ENCODE data around the gene TRIM31.
A peak's percentile ranks its signal among the peaks of the same experiment; 100 is the strongest.
"Not testable (repeated sequence)": the region's sequence is repeated elsewhere in the genome, so short reads cannot be mapped to it uniquely, and the experiment has no call there.

Gene TRIM31

DNA sequence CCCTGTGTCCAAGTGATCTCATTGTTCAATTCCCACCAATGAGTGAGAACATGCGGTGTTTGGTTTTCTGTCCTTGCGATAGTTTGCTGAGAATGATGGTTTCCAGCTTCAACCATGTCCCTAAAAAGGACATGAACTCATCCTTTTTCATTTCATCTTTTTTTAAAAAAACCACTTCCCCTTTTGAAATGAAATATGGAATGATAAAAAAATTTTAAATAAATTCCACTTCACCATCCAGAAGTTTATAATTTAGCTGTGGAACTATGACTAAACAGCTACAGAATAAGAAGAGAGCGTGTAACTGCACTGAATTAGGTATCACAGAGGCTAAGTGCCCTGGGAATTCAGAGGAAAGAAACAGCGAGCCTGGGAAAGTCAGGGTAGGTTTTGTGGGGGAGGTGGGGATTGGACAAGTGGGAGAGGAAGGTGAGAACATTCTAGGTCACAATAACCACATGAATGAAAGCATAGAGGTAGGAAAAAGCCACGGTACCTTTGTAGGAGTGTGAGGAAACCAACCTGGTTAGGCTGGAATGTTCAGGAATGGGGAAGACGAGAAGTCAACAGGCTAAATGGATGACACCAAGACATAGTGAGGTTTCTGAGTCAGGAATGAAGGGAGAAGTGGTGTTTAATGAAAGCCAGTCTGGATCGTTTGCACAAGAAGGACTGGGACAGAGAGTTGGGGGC lies 37.1 kb upstream of the TRIM31 start:
- DNase-seq (ENCODE audit: low spot score) = no peak

DNA sequence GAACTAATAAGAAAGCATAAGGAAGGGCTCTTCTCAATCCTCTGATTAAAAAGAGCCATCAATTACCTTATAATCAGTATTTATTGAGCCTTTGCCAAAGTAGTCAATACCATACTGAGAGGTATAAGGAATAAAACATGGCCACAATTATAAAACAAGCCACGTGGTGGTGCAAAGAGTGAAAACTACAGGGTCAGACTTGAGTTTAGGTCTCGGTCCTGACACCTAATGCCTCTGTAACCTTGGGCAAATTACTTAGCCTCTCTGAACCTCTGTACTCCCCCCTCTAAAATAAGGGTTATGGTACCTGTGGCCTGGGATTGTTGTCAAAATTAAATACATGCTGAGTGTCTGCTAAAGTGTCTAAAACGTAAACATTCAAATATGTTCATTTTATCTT lies 36.3 kb upstream of the TRIM31 start:
- DNase-seq (ENCODE audit: low spot score) = no peak

DNA sequence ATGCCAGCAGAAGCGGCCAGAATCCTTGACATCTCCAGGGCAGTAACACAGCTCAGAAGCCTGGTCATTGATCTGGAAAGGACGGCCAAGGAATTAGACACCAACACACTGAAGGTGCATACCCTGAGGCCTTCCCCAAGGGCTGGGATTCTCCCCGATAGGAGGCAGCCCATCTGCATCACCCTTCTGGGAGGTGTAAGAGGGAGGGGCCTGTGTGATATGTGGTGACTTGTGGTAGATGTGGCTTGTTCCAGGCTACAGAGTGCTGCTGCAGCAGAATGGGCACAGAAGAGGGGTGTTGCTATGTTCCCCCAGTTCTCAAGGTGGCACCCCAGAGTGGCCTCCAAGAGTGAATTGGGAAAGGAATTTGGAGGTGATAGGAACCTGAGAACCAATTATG lies 34.2 kb upstream of the TRIM31 start:
- no peak for DNase-seq (ENCODE audit: low spot score)

DNA sequence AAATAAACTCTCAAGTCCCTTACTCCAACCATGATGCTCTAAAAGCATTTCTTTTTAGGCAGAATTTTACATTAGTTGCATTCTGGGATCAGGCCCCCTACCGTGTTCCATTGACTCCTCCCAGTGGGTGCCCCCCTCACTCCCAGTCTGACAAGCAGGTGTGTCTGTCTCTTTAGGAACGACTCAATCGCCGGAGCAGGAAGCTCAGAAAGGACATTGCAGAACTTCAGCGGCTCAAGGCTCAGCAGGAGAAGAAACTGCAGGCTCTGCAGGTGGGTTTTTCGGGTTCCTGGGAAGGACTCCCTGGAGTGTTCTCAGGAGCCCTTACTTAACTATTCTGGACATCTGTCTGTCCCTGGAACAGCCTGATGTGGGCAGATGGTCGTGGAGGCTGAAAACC lies 32.9 kb upstream of the TRIM31 start:
- DNase-seq (ENCODE audit: low spot score) = no peak

DNA sequence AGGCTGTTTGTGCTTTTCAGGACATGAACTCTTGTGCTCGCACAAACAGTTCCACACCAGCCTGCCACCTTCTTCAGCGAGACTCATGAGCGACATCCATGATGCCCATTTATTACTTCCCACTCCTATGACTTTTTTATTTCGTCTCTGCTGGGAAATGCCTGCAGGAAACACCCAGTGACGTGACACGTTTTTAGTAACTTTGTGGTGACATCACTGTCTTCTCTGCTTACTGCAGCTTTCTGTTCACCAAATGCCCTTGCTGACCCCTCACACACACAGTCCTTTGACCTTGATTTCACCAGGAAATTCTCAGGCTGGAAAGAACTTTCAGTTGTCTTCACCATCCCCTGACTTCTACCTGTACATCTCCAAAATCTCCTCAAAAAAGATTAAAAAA lies 31.9 kb upstream of the TRIM31 start:
- DNase-seq (ENCODE audit: low spot score) = no peak

DNA sequence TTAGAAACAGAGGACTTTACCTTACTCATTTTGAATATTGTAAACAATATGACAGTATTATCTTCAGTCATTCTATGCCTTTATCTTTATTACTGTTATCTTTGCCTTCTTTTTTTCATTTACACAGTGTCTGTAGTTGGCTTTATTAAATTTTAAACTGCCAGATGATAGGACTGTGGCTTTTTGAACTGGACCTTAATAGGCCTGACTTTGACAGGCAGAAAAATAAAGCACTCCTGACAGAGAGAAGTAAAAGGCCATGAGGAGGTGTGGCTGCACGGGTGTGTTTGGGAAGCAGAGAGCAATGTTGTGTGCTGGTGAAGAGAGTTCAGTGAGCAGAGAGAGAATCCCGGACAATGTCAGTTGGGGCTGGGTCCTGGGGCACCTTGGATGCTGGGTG lies 30.9 kb upstream of the TRIM31 start:
- DNase-seq (ENCODE audit: low spot score) = no peak

DNA sequence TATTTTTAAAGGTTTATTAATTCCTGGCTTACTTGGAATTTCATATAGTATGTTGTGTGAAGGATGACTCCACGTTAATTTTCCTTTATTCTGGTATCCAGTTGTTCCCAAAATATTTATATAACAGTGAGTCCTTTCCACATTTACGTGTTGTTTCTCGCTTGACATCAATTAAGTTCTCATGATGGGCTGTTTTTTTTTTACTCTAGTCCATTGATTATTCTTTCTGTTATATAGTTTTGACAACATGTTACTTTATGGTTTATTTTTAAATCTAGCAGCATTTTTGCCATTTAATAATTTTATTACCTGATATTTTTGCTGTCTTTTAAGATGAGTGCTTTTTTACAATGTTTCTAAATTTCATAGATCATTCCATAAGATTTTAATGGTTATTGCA lies 29.8 kb upstream of the TRIM31 start:
- DNase-seq (ENCODE audit: low spot score) = no peak

DNA sequence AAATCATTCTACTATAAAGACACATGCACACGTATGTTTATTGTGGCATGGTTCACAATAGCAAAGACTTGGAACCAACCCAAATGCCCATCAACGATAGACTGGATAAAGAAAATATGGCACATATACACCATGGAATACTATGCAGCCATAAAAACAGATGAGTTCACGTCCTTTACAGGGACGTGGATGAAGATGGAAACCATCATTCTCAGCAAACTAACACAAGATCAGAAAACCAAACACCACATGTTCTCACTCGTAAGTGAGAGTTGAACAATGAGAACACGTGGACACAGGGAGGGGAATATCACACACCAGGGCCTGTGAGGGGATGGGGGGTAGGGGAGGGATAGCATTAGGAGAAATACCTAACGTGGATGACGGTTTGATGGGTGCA lies 27.4 kb upstream of the TRIM31 start:
- DNase-seq (ENCODE audit: low spot score) = not testable (repeated sequence)

DNA sequence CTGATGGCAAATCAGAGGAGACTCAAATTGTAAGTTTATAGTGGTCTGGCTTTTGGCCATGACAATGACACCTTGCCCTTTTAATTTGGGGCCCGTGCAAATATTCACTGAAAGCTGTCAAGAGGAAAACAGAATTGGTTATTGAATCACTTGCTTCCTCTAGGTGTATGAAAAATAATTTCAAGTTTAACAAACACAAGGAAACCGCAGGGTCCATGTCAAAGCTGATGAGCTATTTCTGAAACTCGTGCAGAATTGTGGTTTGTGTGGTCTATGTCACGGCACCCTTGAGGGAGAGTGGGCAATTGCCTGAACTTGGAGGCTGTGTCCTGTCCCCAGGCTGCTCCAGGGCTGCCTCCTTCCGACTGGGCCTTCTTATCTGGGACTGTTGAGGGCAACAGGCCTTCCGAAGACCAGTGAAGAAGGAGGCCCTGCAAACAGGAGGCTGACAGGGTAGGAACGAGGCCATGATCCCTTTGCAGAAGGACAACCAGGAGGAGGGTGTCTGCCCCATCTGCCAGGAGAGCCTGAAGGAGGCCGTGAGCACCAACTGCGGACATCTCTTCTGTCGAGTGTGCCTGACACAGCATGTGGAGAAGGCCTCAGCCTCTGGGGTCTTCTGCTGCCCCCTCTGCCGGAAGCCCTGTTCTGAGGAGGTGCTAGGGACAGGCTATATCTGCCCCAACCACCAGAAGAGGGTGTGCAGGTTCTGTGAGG lies 23.8 kb upstream of the TRIM31 start:
- no peak for DNase-seq (ENCODE audit: low spot score)

DNA sequence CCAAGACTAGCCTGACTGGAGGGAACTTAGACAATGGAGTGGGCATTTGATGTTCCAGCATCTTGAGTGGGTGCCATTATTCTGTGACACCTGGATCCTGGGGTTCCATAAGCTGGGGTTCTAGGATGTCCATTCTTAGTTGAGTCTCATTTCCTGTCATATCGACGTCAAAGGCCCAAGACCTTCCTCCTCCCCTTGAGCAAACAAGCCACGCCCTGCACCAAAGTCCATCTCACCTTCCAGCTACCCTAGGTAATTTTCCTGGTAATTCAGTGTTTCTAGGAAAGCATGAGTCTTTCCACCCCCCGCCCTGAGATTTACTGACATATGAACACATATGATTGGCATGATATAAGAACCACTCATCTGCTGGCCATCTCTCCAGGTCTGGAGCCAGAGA lies 22.9 kb upstream of the TRIM31 start, which contains the start of gene TRIM40:
TSS of gene TRIM40 (plus strand) at position 384 of the 400 bp plus-strand sequence. CDS start 897 bp downstream, outside the sequence.
- DNase-seq (ENCODE audit: low spot score) = no peak

DNA sequence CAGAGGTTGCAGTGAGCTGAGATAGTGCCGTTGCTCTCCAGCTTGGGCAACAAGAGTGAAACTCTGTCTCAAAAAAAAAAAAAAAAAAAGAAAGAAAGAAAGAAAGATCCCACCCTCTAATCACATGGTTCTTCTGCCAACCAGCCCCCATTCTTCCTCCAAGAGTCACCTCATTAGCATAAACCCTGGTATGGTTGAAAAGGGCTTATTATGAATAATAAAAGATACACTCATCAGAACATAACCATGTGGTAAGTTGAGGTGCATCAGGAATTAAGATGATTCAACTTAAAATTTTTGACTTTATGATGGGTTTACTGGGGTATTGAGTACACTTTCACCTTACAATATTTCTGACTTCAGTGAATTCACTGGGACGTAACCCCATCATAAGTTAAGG lies 22.3 kb upstream of the TRIM31 start:
- DNase-seq (ENCODE audit: low spot score) = no peak

DNA sequence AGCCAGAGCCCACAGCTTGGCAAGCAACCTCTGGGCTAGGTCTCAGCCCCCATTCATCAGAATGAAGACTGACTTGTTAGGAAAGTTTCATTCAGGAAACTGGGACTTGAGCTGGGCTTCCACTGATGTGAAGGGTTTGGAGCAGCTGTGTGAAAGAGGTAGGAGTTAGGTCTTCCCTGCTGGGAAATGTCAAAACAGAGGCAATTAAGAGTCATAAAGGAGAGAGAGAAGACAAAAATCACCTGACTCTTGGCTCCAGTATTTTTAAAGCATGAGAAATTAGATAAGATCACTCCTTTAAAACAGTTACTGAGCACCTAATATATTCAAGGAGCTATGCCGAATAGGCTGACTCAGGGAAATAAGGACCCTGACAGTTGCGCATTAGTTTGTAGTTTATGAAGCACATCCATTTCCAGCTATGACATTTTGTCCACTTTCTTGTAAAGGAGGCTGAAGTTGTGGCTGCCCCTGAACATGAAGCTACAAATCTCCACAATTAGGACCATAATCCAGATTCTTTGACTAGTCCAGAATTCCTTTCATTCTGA lies 19.1 kb upstream of the TRIM31 start:
- DNase-seq (ENCODE audit: low spot score) = no peak

DNA sequence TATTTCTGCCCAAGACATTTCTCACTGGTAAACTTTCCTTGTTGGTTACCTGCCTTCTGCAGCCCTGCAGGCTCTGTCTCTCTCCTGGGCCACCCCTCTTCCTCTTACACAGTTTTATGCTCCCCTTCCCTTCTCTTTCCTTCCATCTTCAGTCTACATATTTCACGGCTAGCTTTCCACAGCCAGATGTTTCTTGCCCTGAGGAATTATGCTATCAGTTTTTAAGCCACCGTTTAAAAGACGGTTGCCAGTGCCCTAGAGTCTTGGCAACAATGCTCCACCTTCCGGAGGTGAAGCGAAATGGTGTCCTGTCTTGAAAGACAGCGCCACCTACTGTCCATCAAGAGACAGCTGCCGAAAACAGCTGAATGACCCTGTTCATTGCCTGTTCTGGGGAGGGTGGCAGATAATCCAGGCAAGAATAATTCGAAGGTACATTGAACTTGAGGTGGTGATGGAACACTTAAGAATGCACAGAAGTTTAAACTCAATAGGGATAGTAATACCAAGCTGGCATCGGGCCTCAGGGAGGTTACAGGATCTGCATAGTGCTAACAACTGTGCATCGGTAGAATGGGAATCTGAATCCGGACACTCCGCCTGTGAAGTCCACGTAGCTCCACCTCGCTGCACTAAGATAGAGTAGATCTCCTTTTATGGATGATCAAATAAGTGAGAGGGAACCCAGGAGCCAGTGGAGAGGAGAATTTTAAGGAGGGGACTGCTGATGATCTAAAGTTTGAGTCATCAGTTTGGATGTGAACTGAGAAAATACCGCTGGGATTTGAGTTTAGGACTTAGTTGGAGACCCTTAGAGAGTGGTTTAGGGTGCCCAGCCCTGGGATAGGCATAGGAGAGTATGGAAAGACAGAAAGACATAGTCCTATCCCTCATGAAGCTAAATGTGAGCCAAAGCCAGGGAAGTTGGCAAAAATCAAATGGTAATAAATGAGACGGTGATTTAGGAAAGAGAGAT lies 18.3 kb upstream of the TRIM31 start:
- DNase-seq (ENCODE audit: low spot score) = peak; percentile 88

DNA sequence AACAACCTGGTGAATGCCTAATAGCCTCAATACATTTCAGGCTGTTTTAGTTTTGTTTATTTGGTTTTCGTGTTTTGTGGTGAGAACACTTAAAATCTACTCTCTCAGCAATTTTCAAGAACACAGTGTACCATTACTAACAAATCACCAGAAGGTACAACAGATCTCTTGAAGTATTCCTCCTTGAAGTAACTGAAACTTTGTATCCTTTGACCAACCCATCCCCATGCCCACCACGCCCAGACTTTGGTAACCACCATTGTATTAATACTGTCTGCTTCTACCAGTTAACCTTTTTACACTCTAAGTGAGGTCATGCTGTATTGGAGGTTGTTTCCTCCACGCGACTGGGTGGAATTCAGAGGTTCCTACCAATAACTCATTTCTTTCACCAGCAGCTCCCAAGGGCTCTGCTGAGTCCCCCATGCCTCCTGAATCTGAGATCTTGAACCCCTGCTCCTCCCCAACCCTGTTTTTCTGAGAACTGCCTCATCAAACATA lies 17.3 kb upstream of the TRIM31 start:
- DNase-seq (ENCODE audit: low spot score) = no peak

DNA sequence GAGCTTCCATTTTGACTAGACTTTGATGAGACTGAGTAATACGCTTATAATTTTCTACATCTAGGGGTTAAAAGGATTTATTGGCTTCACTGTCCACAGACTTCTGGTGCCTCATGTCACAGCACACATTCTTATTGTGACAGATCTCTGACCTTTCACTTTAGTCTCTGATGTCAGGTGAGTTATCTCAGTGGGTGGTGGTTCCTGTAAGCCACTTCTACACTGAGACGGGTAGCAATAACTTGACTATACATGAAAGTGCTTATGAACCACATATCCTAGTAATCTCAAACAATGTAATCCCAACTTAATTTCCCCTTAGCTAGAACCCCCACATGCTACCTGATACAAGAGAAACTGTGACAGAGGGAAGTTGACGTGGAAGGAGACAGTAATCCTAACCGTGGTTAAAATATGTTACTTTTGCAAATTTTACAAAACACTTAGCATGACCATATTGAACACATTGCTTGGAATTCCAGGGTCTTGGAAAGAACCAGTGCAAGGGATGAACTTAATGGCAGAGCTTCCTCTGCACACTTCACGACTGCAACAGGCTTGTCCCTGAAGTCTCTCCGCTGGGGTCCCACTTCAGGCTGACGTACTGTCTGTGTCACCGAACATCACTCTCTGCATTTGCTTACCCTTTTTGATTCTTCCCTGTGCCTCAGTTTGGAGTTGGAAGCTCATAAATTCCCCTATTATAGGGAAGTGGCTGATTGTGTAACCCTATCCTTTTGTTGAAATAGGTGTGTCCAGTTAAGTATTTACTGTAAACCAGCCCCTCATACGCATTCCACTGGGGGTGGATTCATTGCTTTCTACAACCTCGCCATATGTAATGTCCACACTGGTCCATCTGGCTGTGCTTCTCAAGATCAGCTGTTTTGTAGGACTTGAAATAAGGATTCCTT lies 16.6 kb upstream of the TRIM31 start:
- no peak for DNase-seq (ENCODE audit: low spot score)

DNA sequence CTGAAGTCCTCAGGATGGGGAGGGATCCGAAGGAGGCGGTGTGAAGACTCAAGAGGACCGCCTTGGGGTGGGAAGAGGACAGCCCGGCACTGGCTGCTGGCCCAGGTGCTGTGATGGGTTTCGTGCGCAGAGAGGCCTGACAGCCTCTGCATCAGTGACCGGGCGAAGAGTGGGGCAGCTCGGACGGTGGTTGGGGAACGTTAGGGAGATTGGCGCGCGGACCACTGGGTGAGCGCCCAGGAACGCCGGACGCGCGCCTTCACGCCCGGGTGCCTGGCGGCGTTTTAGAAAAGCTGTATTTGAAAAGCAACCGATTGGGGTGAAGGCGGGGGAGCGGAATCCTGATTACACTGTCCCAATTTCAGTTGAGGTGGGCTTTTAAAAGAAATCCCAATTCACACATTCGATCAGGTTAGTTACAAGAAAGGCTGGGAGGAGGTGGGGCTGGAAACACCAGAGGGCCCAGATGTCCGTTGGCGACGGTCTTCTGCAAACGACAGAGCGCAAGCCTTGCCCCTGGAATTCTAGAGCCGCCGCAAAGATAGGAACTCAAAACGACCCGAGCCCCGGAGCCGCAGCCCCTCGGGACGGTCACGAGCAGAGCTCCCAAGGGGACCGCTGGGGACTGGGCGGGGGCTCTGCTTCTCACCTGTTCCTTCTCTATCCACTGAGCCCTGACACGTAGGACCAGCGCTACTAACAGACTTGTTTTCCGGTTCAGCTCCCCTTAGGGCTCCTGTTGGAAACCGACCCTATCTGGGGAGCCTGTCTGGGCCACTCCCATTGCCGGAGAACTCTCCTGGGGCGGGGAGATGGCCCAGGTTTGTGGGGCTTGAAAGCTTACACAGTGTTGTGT lies 14.6 kb upstream of the TRIM31 start:
- no peak for DNase-seq (ENCODE audit: low spot score)

DNA sequence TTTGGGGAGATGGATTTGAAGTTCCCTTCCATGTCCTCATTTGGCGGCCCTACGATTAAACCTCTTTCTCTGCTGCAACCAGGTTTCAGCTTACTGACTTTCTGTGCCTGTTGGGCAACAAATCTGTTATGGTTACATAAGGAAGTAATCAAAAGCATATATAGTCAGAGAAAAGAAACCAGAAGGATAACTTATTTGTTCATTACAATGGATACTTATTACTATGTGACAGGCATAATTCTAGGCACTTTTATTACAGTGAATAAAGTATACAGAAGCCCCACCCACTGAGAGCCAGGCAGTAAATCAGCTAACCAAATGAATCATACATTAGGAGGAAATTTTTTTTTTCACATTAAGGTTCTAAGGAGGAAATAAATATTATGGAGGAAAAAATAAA lies 9.6 kb upstream of the TRIM31 start:
- DNase-seq (ENCODE audit: low spot score) = no peak

DNA sequence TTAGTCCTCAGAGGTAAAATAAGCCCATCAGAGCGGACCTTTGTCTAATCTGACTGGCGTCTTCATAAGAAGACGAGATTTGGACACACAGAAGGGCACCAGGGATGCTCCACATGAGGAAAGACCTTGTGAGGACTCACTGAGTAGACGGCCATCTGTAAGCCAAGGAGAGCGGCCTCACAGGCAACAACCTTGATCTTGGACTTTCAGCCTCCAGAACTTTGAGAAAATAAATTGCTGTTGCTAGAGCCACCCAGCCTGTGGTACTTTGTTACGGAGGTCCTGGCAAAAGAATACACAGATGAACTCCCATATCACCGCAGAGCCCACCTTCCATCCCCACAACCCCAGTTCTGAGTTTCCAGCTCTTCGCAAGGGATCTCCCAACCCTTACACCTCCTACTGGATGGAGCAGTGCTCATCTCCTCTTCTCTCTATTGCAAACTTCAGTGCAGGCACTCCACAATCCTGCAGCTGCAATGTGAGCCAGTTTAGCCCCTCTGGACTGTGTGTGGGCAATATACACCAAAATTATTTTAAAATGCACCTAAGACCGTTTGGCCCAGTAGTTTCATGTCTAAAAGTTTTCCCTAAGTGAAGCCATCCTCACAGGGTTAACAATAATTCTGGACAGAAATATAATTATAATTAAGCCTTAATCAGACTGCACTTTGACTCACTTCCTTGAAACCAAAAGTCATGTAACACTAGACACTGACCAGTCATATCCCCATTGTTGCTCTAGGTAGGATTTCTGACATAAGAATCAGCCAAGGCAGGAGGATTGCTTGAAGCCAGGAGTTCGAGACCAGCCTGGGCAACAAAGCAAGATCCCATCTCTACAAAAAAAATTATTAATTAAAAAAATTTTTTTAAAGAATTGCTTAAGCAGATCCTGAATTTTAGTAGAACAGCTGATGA lies 8.8 kb upstream of the TRIM31 start:
- no peak for DNase-seq (ENCODE audit: low spot score)

DNA sequence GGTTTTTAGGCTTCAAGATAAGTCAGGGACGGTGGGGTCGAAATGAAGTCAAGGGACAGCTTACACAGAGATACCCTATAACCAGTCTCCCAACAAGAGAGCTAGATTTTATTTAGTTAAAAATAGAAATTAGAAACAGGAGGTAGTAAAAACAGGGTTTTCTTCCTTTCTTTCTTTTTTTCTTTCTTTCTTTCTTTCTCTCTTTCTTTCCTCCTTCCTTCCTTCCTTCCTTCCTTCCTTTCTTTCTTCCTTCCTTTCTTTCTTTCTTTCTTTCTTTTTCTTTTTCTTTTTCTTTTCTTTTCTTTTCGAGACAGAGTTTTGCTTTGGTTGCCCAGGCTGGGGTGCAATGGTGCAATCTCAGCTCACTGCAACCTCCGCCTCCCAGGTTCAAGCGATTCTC lies 5.8 kb upstream of the TRIM31 start:
- DNase-seq (ENCODE audit: low spot score) = not testable (repeated sequence)
